ENCODE data around the gene GINM1. TPM values are rescaled to one million over a fixed set of nuclear protein-coding genes. Genes with fewer than 3 reads are reported as not detected.

The GINM1 gene
- total and polyA plus RNA-seq, 9 of the 15 experiments (the other 6 are each of a cell fraction or from before 2014, with no cell fraction given) = 5.0 to 19.3 (median 14.2) TPM

GRCh38 chr6:149565527-149566409 lies at the start of gene GINM1 (continued):
- TF ChIP-seq ATF7 (IDR thresholded peaks at IDR 0.05) (peak; percentile 72), CCAR2 (IDR thresholded peaks at IDR 0.05; ENCODE audit: low read depth, low read length) (no peak), MITF (IDR thresholded peaks at IDR 0.05) (no peak), MED1 (CRISPR knock-in tag; IDR thresholded peaks at IDR 0.05; ENCODE audit: borderline replicate concordance) (no peak), RB1 (IDR thresholded peaks at IDR 0.05; ENCODE audit: low read depth) (peak; percentile 65; the same call in 1 of the 2 replicates), CREB5 (CRISPR knock-in tag; IDR thresholded peaks at IDR 0.05) (no peak), E2F8 (IDR thresholded peaks at IDR 0.05; ENCODE audit: low read depth, partially characterized antibody) (no peak), NFE2 (IDR thresholded peaks at IDR 0.05; ENCODE audit: low read depth) (peak; percentile 1; the same call in 1 of the 2 replicates), ZNF280A (IDR thresholded peaks at IDR 0.05; ENCODE audit: low read depth, partially characterized antibody) (no peak), ZBED1 (IDR thresholded peaks at IDR 0.05) (no peak), TAF1 (IDR thresholded peaks at IDR 0.05; ENCODE audit: control insufficient read depth, extremely low read depth, insufficient read depth, low read length, severe bottlenecking) (peak; percentile 72), ZNF121 (CRISPR knock-in tag; conservative IDR thresholded peaks at IDR 0.05) (no peak), DPF2 (IDR thresholded peaks at IDR 0.05) (peak; percentile 70), SETDB1 (IDR thresholded peaks at IDR 0.05; ENCODE audit: low read length) (no peak), FOXM1 (IDR thresholded peaks at IDR 0.05; ENCODE audit: low read depth) (0 out of 2 replicates have a peak, but pooled peaks have one; percentile 39), FOXM1 (CRISPR knock-in tag; IDR thresholded peaks at IDR 0.05; ENCODE audit: low read depth) (no peak), CHCHD3 (CRISPR knock-in tag; IDR thresholded peaks at IDR 0.05) (no peak), NR2C1 (IDR thresholded peaks at IDR 0.05) (peak; percentile 36; the same call in 1 of the 2 replicates), NR2C1 (tag; IDR thresholded peaks at IDR 0.05) (no peak), ATF4 (CRISPR knock-in tag; IDR thresholded peaks at IDR 0.05) (no peak), SNIP1 (IDR thresholded peaks at IDR 0.05; ENCODE audit: low read depth) (0 out of 2 replicates have a peak, but pooled peaks have one; percentile 11)

Measured in K562 (cell line).